Measurements from ENCODE around the gene SNTG2. TPM values are rescaled to one million over a fixed set of nuclear protein-coding genes. Genes with fewer than 3 reads are reported as not detected.

SNTG2 gene
- total RNA-seq, 2 donors from 2014 or later: 2.4 TPM; not detected in 1

GRCh38 chr2:1072250-1072649 lies 121.6 kb downstream of the SNTG2 start:
- no peak for TF ChIP-seq CTCF (IDR thresholded peaks at IDR 0.05)
- DNase-seq (ENCODE audit: low spot score): no peak
- no peaks in the 10 kb centered on the region for H3K36me3 ChIP-seq

GRCh38 chr2:1077911-1078310 lies 127.3 kb downstream of the SNTG2 start:
- H3K27me3 ChIP-seq: no peaks in the 10 kb centered on the region
- peaks cover 0 to 8% of the 10 kb centered on the region in 2 donors for H3K4me1 ChIP-seq
- no peak for TF ChIP-seq CTCF (IDR thresholded peaks at IDR 0.05)
- DNase-seq (ENCODE audit: low spot score): no peak
- H3K9me3 ChIP-seq: no peaks in the 10 kb centered on the region
- H3K27ac ChIP-seq: no peak overlapping the region
- H3K4me3 ChIP-seq: no peak overlapping the region
- H3K36me3 ChIP-seq: no peaks in the 10 kb centered on the region

More at GRCh38 chr2:1072250-1072649, 121.6 kb downstream of the SNTG2 start:
- H3K4me1 ChIP-seq: no peaks in the 10 kb centered on the region
- peaks cover 0 to 7% of the 10 kb centered on the region in 2 donors for H3K9me3 ChIP-seq
- no peaks in the 10 kb centered on the region for H3K27me3 ChIP-seq
- H3K27ac ChIP-seq: no peak overlapping the region
- H3K4me3 ChIP-seq: no peak overlapping the region

- DNase-seq (ENCODE audit: low spot score): no peak
- Histone ChIP-seq H3K4me1 (peaks cover 0 to 8% of the 10 kb centered on the region in 2 donors), H3K4me3 (no peak overlapping the region), H3K9me3 (no peaks in the 10 kb centered on the region), H3K36me3 (no peaks in the 10 kb centered on the region), H3K27me3 (no peaks in the 10 kb centered on the region), H3K27ac (no peak overlapping the region)
- TF ChIP-seq CTCF (IDR thresholded peaks at IDR 0.05): no peak
Measured at GRCh38 chr2:1078326-1078725, 127.7 kb downstream of the SNTG2 start.

DNA sequence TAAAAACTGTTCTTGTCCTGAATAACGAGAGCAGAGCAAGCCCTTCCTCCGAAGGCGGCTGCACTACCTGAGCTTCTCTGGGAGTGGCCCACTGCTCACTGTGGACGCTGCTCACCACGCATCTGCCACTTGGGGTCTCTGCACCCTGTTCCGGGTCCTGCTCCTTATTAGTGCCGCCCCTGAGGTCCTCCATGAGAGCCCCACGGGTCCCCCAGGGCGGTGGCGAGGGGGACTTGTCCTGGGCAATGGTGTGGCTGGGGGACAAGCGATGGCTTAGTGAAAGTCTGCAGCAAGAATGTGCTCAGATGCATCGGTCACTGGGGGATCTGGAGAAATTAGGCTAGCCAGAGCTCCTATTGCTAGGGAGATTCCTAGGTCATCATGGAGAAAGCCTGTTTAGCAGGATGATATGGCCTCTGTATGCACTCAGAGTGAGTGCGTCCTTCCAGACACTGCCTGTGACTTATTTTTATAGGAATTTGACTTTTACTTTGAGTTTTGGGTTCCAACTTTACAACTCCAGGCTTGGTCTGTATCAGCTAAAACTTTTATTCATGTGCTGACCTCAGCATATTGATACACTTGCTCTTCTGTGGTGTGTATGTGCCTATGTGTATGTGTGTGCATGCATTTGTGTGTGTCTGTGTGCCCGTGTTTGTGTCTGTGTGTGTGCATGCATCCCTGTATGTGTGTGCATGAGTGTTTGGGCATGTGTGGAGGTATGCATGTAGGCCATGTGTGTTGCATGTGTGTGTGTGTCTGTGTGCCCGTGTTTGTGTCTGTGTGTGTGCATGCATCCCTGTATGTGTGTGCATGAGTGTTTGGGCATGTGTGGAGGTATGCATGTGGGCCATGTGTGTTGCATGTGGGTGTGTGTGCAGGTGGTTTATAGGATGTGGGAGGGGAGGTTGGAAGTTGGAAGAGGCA lies 129.5 kb downstream of the SNTG2 start:
- Histone ChIP-seq H3K36me3 (no peaks in the 10 kb centered on the region), H3K4me3 (no peak overlapping the region), H3K9me3 (no peaks in the 10 kb centered on the region), H3K4me1 (peaks cover 0 to 8% of the 10 kb centered on the region in 2 donors), H3K27ac (no peak overlapping the region), H3K27me3 (no peaks in the 10 kb centered on the region)
- TF ChIP-seq CTCF (IDR thresholded peaks at IDR 0.05): no peak
- DNase-seq (ENCODE audit: low spot score): no peak

DNA sequence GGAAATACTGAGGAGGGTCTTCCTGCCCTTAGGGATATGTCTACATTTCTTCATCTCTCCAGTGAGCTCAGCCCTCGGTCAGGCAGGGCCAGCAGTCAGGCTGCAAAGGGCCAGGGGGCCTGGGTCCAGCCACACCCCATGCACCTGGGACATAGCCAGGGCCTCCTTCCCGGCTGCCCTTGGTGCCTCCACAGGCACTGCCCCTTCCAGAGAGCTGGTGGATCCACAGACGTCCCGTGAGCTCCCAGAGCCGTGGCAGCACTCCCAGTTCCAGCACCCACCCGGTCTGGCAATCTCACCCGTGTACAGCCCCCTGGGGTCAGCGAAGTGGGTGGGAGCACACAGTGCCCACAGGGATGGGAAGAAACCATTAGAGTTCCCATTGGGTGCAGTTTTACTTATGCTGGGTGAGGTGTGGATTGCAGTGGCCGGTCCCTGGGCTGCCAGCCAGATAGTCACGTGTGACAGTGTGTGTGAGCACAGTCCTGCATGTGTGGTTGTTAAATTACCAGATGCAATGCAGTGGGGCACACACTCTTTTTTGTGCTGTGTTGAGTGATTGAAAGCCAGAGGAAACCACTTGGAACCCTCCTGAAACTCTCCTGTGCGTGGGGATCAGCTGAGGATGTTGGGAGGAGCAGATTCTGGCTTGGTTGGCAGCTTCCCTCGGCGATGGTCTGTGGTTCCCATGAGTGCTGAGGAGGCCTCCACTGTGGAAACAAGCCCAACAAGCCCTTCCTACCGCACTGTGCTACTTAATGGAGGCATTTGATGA lies 131.0 kb downstream of the SNTG2 start:
- Histone ChIP-seq H3K36me3 (no peaks in the 10 kb centered on the region), H3K27me3 (no peaks in the 10 kb centered on the region), H3K4me1 (peaks cover 0 to 8% of the 10 kb centered on the region in 2 donors), H3K27ac (no peak overlapping the region), H3K9me3 (no peaks in the 10 kb centered on the region), H3K4me3 (no peak overlapping the region)
- TF ChIP-seq CTCF (IDR thresholded peaks at IDR 0.05): no peak
- no peak for DNase-seq (ENCODE audit: low spot score)
